Right lobe of liver (tissue), 6 donors: ENCODE data around the gene NFAT5. TPM values are rescaled to one million over a fixed set of nuclear protein-coding genes. Genes with fewer than 3 reads are reported as not detected.

ENCODE experiments used
- ATAC-seq, 4 donors: fragments of 200-7000 bp; cut with Tn5 transposase; one replicate each; pipeline ENCODE4 v1.9.1; 2020; ENCODE audit warnings: mild to moderate bottlenecking in 4 of 4, moderate library complexity in 4 of 4
- DNase-seq, 3 donors: peaks; one replicate each; pipeline ENCODE4 v3.0.0-alpha.2; 2020
- H3K27ac ChIP-seq, 3 donors: fragments of 200-600 bp; one replicate each; pipeline ENCODE4 v1.8.0; 2022
- H3K27me3 ChIP-seq, 2 donors: fragments of 200-600 bp; one replicate each; pipeline ENCODE4 v1.8.0; 2022
- H3K36me3 ChIP-seq, 4 donors: fragments of 200-600 bp; sonication (generic) in 1 of 4; one replicate each; pipeline versions ENCODE4 v1.5.1 to v1.8.0; 2017 to 2022; ENCODE audit warnings: control low read depth in 1 of 4
- H3K4me1 ChIP-seq, 4 donors: fragments of 200-600 bp; sonication (generic) in 1 of 4; one replicate each; pipeline versions ENCODE4 v1.5.1 to v1.8.0; 2017 to 2022; ENCODE audit warnings: control low read depth in 1 of 4
- H3K4me3 ChIP-seq, 3 donors: fragments of 200-600 bp; one replicate each; pipeline ENCODE4 v1.8.0; 2022
- H3K9me3 ChIP-seq, 4 donors: fragments of 200-600 bp; sonication (generic) in 1 of 4; one replicate each; pipeline versions ENCODE4 v1.5.1 to v1.8.0; 2017 to 2022; ENCODE audit warnings: control low read depth in 1 of 4
- POLR2A ChIP-seq: fragments of 450-650 bp; IDR thresholded peaks from one replicate; pipeline ENCODE4 v1.6.1; 2017; ENCODE audit warnings: antibody characterized with exemption, mild to moderate bottlenecking
- WGBS: methylation state at CpG from one replicate; pipeline ENCODE4 v1.1.6; 2018; ENCODE audit warnings: low coverage, low lambda C conversion rate; ENCODE audit not compliant: insufficient coverage; ENCODE audit errors: missing lambda C conversion rate; 5-methylcytosine and 5-hydroxymethylcytosine counted together
- intact Hi-C, 2 donors: fragments of 100-400 bp; cut with DNase I; formaldehyde crosslinking; loops; one replicate each; pipeline versions ENCODE4 v1.11.2 to v1.14.1; 2022
- total RNA-seq, 6 experiments: library from RNA; depleted of rRNA in 2 of 6; stranded (reverse); fragments of >200 nt in 2 of 6; fragmentation: NEBNext Ultra II Directional in 3 of 6; extraction: Animal tissue kit (Norgen Biotek cat#: 25700) in 3 of 6; gene quantifications; one replicate each; pipeline versions ENCODE4 v1.1.0 to v1.2.4, GENCODE V29; 2016 to 2023
- TF ChIP-seq, protein P1 (sequence below), 4 donors: fragments of 200-600 bp in 3 of 4; fragments of 450-650 bp in 1 of 4; IDR thresholded peaks; one replicate each; pipeline versions ENCODE4 v1.5.1 to v1.8.0; 2016 to 2022; ENCODE audit warnings: antibody characterized with exemption in 4 of 4, mild to moderate bottlenecking in 2 of 4
- donor health status: DM: no; HTN: yes; CAD: no.
- donor health status: DM: no; HTN: no; CAD: no.
- donor health status: DM: no; HTN: no; CAD: no.
- donor health status: DM: no; HTN: yes; CAD: no.
- donor health status: DM: no; HTN: yes; CAD: no.

Gene NFAT5
- total RNA-seq, 6 experiments from 2014 or later, result 10.3 to 19.6 (median 14.8) TPM

DNA sequence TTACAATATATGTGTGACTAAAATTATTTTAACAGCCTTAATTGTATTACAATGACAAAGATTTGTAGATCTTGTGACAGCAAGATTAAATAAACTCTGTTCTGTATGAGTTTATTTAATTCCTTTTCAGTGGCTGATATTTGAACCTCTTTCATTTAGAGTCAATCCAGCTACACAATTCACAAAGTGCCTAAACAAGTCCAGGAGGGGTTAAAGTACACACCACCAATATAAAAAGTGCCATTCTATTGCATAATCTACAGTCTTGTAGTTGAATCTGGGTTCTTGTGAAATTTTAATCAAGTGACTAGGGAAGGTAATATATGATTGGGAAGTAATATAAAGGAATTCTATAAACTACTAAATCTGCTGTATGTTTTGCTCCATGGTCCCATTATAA is 3.9 kb upstream of the NFAT5 start:
- Histone ChIP-seq H3K9me3 (no peaks in the 10 kb centered on the region), H3K4me1 (peaks cover 0 to 5% (median 0%) of the 10 kb centered on the region in 4 donors), H3K4me3 (no peak overlapping the region), H3K27me3 (no peaks in the 10 kb centered on the region), H3K36me3 (no peaks in the 10 kb centered on the region), H3K27ac (no peak overlapping the region)
- TF ChIP-seq POLR2A, result no peak
- TF ChIP-seq, protein P1, sequence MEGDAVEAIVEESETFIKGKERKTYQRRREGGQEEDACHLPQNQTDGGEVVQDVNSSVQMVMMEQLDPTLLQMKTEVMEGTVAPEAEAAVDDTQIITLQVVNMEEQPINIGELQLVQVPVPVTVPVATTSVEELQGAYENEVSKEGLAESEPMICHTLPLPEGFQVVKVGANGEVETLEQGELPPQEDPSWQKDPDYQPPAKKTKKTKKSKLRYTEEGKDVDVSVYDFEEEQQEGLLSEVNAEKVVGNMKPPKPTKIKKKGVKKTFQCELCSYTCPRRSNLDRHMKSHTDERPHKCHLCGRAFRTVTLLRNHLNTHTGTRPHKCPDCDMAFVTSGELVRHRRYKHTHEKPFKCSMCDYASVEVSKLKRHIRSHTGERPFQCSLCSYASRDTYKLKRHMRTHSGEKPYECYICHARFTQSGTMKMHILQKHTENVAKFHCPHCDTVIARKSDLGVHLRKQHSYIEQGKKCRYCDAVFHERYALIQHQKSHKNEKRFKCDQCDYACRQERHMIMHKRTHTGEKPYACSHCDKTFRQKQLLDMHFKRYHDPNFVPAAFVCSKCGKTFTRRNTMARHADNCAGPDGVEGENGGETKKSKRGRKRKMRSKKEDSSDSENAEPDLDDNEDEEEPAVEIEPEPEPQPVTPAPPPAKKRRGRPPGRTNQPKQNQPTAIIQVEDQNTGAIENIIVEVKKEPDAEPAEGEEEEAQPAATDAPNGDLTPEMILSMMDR (IDR thresholded peaks at IDR 0.05), result no peak
- intact Hi-C loops, result no loop called here
- DNase-seq, result no peak
- peak in 1 of 4 donors; percentile 24 for ATAC-seq

DNA sequence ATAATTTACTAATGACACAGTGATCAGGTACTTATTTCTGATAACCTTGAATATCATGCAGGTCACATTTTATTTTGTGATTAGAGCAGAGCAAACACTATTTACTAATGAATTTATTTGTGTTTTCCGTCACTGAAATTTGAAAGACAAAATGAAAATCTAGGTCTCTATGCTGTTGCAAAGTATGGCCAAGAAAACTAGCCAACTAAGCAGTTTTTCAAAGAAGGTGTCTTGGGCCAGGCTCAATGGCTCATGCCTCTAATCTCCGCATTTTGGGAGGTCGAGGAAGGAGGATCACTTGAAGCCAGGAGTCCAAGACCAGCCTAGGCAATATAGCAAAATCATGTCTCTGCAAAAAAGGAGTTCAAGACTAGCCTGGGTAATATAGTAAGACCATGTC is 3.0 kb upstream of the NFAT5 start:
- Histone ChIP-seq H3K4me1 (peaks cover 0 to 13% (median 2%) of the 10 kb centered on the region in 4 donors), H3K4me3 (no peak overlapping the region), H3K36me3 (no peaks in the 10 kb centered on the region), H3K27ac (no peak overlapping the region), H3K27me3 (no peaks in the 10 kb centered on the region), H3K9me3 (no peaks in the 10 kb centered on the region)
- DNase-seq (no peak), ATAC-seq (no peak)
- TF ChIP-seq POLR2A, result no peak
- TF ChIP-seq, protein P1 (IDR thresholded peaks at IDR 0.05), result no peak
- intact Hi-C loops, result no loop called here
- 97% methylated on average over 3 of the region's 3 CpGs for WGBS

DNA sequence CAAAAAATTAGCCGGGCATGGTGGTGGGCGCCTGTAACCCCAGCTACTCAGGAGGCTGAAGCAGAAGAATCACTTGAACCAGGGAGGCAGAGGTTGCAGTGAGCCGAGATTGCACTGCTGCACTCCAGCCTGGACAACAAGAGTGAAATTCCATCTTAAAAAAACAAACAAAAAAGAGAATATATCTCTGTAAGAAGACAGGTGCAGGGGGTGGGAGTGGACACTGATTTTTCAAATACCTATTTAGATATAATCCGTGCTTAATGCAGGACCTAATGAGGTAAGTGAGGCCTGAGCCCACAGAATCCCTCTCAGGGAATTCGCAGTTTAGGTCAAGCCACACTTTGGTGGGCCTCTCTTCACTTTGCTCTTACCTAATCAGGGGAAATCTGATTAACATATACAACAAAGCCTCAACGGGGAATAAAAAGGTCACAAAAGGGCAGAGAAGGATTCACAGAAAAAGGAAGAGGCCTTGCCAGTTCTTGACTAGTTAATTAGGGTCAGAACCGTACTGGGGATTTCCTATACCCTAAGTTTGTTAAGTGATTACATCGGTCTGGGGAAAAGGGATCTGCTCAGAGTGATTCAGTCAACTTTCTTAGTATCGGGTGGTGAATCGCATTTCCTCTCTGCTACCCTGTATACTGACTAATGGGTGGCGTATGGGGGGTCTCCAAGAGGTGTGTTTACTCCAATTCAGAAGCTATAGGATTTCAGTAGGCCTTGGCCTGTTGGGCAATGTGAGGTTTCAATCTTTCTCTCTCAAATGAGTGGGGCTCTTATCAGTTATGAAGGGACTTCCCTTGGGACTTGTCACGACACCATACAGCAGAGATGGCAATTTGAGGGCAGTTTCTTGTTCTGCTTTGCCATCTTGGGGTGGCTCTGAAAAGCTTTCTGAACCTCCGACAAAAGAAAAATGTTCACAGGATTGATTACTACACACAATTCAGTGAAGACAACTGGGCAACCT is 1.9 kb upstream of the NFAT5 start:
- 61% methylated on average over 10 of the region's 13 CpGs for WGBS
- Histone ChIP-seq H3K27ac (peak overlapping the region in 2 of 3 donors; percentile 2 to 23), H3K36me3 (peaks cover 0 to 2% (median 0%) of the 10 kb centered on the region in 4 donors), H3K27me3 (no peaks in the 10 kb centered on the region), H3K9me3 (no peaks in the 10 kb centered on the region), H3K4me3 (no peak overlapping the region), H3K4me1 (peaks cover 0 to 20% (median 3%) of the 10 kb centered on the region in 4 donors)
- intact Hi-C loops, result no loop called here
- ATAC-seq, result no peak
- no peak for DNase-seq
- no peak for TF ChIP-seq POLR2A
- TF ChIP-seq, protein P1 (IDR thresholded peaks at IDR 0.05), result no peak

DNA sequence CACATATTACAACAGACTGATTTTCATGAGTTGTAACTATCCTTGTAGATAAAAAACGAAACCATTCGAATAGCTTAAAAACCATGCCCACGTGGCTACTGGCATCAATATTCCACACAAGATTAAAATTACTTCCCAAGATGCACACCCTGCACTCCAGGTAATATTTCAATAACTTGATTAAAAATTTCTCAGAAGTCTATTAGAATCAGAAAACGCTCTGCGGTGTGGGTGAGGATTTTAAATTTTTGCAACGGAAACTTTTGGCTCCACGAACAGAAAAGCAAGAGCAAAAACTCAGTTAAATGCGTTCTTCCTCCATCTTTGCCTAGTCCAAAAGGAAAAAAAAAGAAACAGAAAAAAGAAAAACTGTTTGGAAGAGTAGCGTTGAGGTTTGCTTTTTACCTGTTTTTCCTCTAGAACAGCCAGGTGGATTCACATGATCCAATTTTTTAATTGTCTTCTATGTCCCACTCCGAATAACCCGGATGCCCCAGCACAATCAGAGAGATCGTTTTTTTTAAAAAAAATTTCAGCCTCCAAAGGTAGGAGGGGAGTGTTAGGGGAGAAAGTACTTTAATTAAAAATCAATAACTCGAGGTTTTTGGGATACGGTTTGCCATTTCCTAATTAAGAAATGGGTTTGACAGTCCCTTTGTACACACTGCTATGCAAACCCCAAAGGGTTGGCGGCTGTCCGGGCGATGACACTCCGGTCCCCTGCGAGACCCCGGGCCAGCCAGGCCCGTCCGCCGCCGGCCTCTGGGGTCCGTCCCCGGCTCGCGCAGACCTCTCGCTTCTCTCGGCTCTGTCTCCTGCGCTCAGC is 708 bp upstream of the NFAT5 start:
- peaks cover 0 to 2% (median 0%) of the 10 kb centered on the region in 4 donors for H3K36me3 ChIP-seq
- no peaks in the 10 kb centered on the region for H3K9me3 ChIP-seq
- H3K4me3 ChIP-seq, result peak overlapping the region; percentile 89 to 91 (median 90)
- intact Hi-C loops, result no loop called here
- ATAC-seq (no peak), DNase-seq (no peak)
- H3K4me1 ChIP-seq, result peaks cover 0 to 26% (median 3%) of the 10 kb centered on the region in 4 donors
- under 1% methylated on average over 25 of the region's 31 CpGs for WGBS
- no peaks in the 10 kb centered on the region for H3K27me3 ChIP-seq
- peak overlapping the region; percentile 94 to 96 (median 95) for H3K27ac ChIP-seq
- TF ChIP-seq, protein P1 (IDR thresholded peaks at IDR 0.05), result no peak
- TF ChIP-seq POLR2A, result no peak
